A673 (cell line): Measurements from ENCODE around the gene TMEM217. TPM values are rescaled to one million over a fixed set of nuclear protein-coding genes. Genes with fewer than 3 reads are reported as not detected.

Experiments
- BruUV-seq: library from RNA; stranded (reverse); fragments of 400-500 nt; replicated peaks from 2 replicates; lab custom pipeline; 2021; lab: Mats Ljungman, UMichigan
- CTCF ChIA-PET: fragments of 300-600 bp; sonication (Branson Sonifier 250); formaldehyde crosslinking; loops from one replicate; lab custom pipeline; 2022; ENCODE audit warnings: antibody characterized with exemption; lab: Charles Lee
- POLR2A ChIA-PET: fragments of 300-600 bp; sonication (Branson Sonifier 250); formaldehyde crosslinking; loops from one replicate; lab custom pipeline; 2022; ENCODE audit warnings: antibody characterized with exemption; ENCODE audit not compliant: low non-redundant PET; lab: Charles Lee
- DNase-seq: peaks from one replicate; pipeline ENCODE4 v3.0.0-alpha.2; 2015; ENCODE audit warnings: low spot score
- H3K27ac ChIP-seq: fragments of 200-600 bp; sonication (generic); 2 replicates; pipeline ENCODE4 v1.5.1; 2016; ENCODE audit warnings: mixed run types, low read depth, mild to moderate bottlenecking, mixed read lengths, antibody characterized with exemption, low read length; ENCODE audit not compliant: poor library complexity, severe bottlenecking
- H3K27me3 ChIP-seq: fragments of 200-600 bp; sonication (generic); replicated peaks from 2 replicates; pipeline ENCODE4 v1.6.1; 2017; ENCODE audit warnings: mixed run types, low read depth, mild to moderate bottlenecking, mixed read lengths, antibody characterized with exemption, low read length; ENCODE audit not compliant: insufficient read depth, poor library complexity
- H3K36me3 ChIP-seq: fragments of 200-600 bp; sonication (generic); 2 replicates; pipeline ENCODE4 v1.6.1; 2016; ENCODE audit warnings: mixed run types, mild to moderate bottlenecking, mixed read lengths, antibody characterized with exemption, low read length; ENCODE audit not compliant: insufficient read depth, poor library complexity, severe bottlenecking
- H3K4me1 ChIP-seq: fragments of 200-600 bp; sonication (generic); 2 replicates; pipeline ENCODE4 v1.6.1; 2017; ENCODE audit warnings: mixed run types, mild to moderate bottlenecking, mixed read lengths, antibody characterized with exemption, low read length; ENCODE audit not compliant: insufficient read depth, poor library complexity, severe bottlenecking
- H3K4me3 ChIP-seq: fragments of 200-600 bp; sonication (generic); 2 replicates; pipeline ENCODE4 v1.5.1; 2016; ENCODE audit warnings: low read depth, mixed run types, mild to moderate bottlenecking, mixed read lengths, low read length; ENCODE audit not compliant: poor library complexity, severe bottlenecking
- H3K9me3 ChIP-seq: fragments of 200-600 bp; sonication (generic); 2 replicates; pipeline ENCODE4 v1.6.1; 2016; ENCODE audit warnings: mixed run types, low read depth, mild to moderate bottlenecking, mixed read lengths, antibody characterized with exemption, low read length; ENCODE audit not compliant: poor library complexity, severe bottlenecking
- EZH2 ChIP-seq: fragments of 200-600 bp; sonication (generic); IDR thresholded peaks from 2 replicates; pipeline ENCODE4 v1.6.1; 2017; ENCODE audit warnings: borderline replicate concordance, low read depth, mild to moderate bottlenecking, mixed read lengths, antibody characterized with exemption, low read length; ENCODE audit not compliant: poor library complexity, severe bottlenecking
- intact Hi-C: fragments of 100-400 bp; cut with micrococcal nuclease; formaldehyde crosslinking; loops from one replicate; pipeline ENCODE4 v1.10.0; 2022; ENCODE audit not compliant: unreplicated experiment
- total RNA-seq: library from RNA; stranded (reverse); gene quantifications from 2 replicates; pipeline ENCODE4 v1.2.3, GENCODE V29; 2021
- TF ChIP-seq, protein P1 (sequence below): fragments of 300-800, 200-600 bp; sonication (generic); conservative IDR thresholded peaks from 2 replicates; pipeline ENCODE4 v1.5.1; 2017; ENCODE audit warnings: low read depth, mild to moderate bottlenecking, antibody characterized with exemption, low read length, moderate library complexity, mixed read lengths

The TMEM217 gene
- total RNA-seq, 1 experiment from 2014 or later, result 0.37 TPM

DNA sequence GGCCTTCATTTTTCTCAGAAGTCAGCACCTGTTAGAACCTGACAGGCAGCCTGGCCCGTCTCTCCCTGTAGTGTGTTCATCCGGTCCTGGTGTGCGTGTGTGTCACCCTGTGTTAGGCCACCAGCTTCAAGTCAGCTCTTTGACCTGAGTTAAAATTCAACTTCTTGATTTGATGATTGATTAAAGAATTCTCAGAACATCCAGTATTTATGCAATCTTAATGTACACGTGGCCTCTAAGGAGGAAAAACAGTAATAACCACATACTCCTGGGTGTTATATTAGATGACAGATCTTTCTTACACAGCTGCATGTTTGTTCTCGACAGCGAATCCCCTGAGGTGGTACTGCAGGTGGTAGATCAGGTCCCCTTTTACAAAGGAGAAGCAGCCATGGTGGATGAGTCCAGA is 19.1 kb upstream of the TMEM217 start:
- Histone ChIP-seq H3K9me3 (no peaks in the 10 kb centered on the region), H3K27me3 (no peaks in the 10 kb centered on the region), H3K4me3 (no peak overlapping the region), H3K4me1 (peaks cover 36% of the 10 kb centered on the region), H3K36me3 (no peaks in the 10 kb centered on the region), H3K27ac (no peak overlapping the region)
- intact Hi-C loops, result no loop called here
- CTCF ChIA-PET, result no interaction called here
- POLR2A ChIA-PET, result no interaction called here
- DNase-seq, result no peak
- BruUV-seq, result no TSS peak
- TF ChIP-seq, protein P1, sequence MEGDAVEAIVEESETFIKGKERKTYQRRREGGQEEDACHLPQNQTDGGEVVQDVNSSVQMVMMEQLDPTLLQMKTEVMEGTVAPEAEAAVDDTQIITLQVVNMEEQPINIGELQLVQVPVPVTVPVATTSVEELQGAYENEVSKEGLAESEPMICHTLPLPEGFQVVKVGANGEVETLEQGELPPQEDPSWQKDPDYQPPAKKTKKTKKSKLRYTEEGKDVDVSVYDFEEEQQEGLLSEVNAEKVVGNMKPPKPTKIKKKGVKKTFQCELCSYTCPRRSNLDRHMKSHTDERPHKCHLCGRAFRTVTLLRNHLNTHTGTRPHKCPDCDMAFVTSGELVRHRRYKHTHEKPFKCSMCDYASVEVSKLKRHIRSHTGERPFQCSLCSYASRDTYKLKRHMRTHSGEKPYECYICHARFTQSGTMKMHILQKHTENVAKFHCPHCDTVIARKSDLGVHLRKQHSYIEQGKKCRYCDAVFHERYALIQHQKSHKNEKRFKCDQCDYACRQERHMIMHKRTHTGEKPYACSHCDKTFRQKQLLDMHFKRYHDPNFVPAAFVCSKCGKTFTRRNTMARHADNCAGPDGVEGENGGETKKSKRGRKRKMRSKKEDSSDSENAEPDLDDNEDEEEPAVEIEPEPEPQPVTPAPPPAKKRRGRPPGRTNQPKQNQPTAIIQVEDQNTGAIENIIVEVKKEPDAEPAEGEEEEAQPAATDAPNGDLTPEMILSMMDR, result no peak
- no peak for TF ChIP-seq EZH2

DNA sequence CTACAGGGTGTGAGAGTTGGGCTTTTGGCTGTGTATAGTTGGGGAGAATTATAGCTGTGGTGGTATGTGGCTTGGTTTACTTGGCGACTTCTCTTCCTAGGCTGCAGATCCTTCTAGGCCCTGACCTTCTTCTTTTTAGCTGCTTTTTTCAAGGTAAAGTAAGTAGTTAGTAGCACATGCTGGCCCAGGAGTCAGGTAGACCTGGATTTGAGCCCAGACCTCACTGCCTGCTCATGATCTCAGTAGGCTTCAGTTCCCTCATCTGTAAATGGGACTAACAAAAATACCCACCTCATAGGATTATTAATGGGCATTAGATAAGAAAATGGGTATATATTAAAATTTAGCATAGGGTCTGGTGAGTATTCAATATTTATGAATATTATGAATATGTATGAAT is 17.4 kb upstream of the TMEM217 start:
- Histone ChIP-seq H3K27me3 (no peaks in the 10 kb centered on the region), H3K36me3 (no peaks in the 10 kb centered on the region), H3K9me3 (no peaks in the 10 kb centered on the region), H3K27ac (no peak overlapping the region), H3K4me1 (peaks cover 27% of the 10 kb centered on the region), H3K4me3 (no peak overlapping the region)
- intact Hi-C loops, result no loop called here
- DNase-seq, result no peak
- ChIA-PET POLR2A (no interaction called here), CTCF (no interaction called here)
- TF ChIP-seq, protein P1, result no peak
- TF ChIP-seq EZH2, result no peak
- no TSS peak for BruUV-seq

DNA sequence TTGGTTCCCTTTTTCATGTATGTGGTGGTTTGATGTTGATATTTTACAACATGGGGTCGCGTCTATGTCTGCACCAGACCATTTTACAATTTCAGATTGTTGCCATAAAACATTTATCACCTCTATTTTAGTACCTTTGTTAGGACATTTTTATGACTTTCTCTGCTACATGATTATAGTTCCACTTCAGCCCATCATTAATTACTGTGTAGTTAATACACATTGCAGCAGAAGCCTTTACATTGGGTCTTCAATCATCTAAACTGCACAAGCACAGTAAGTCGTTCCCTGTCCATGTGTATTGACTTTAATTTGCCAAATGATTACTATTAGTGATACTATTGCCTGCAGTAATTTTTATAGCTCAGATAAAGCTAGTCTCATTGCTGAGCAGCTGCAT is 15.7 kb upstream of the TMEM217 start:
- intact Hi-C loops, result no loop called here
- Histone ChIP-seq H3K4me1 (peaks cover 16% of the 10 kb centered on the region), H3K9me3 (no peaks in the 10 kb centered on the region), H3K36me3 (no peaks in the 10 kb centered on the region), H3K27me3 (no peaks in the 10 kb centered on the region), H3K4me3 (no peak overlapping the region), H3K27ac (no peak overlapping the region)
- ChIA-PET CTCF (no interaction called here), POLR2A (no interaction called here)
- BruUV-seq, result no TSS peak
- DNase-seq, result no peak
- TF ChIP-seq EZH2, result no peak
- TF ChIP-seq, protein P1, result no peak
